Mucosa of stomach (tissue), 1 donor: Measurements from ENCODE around the gene LMO4.

Source experiments
- H3K27me3 ChIP-seq: one replicate; pipeline ENCODE4 v1.7.0; 2013; ENCODE audit warnings: mild to moderate bottlenecking, low read length; ENCODE audit not compliant: control insufficient read depth, insufficient read depth
- H3K36me3 ChIP-seq: one replicate; pipeline ENCODE4 v1.7.0; 2013; ENCODE audit warnings: low read length; ENCODE audit not compliant: control insufficient read depth, insufficient read depth
- H3K4me1 ChIP-seq: one replicate; pipeline ENCODE4 v1.7.0; 2013; ENCODE audit warnings: mild to moderate bottlenecking, low read length; ENCODE audit not compliant: control insufficient read depth, insufficient read depth
- H3K4me3 ChIP-seq: one replicate; pipeline ENCODE4 v1.7.0; 2013; ENCODE audit warnings: low read length
- H3K9ac ChIP-seq: one replicate; pipeline ENCODE4 v1.7.0; 2013; ENCODE audit warnings: mild to moderate bottlenecking, low read length, moderate library complexity
- H3K9me3 ChIP-seq: one replicate; pipeline ENCODE4 v1.7.0; 2013; ENCODE audit warnings: mild to moderate bottlenecking, low read length, moderate library complexity; ENCODE audit not compliant: control insufficient read depth
- donor health status: Pancreatic carcinoma.

The LMO4 gene

GRCh38 chr1:87330057-87330884, 1.6 kb downstream of the LMO4 start:
- Histone ChIP-seq H3K9ac (peak overlapping the region; percentile 90), H3K36me3 (no peaks in the 10 kb centered on the region), H3K9me3 (no peaks in the 10 kb centered on the region), H3K4me1 (peaks cover 25% of the 10 kb centered on the region), H3K27me3 (no peaks in the 10 kb centered on the region), H3K4me3 (peak overlapping the region; percentile 17)

- no peaks in the 10 kb centered on the region for H3K36me3 ChIP-seq
- no peaks in the 10 kb centered on the region for H3K27me3 ChIP-seq
- H3K9me3 ChIP-seq, result no peaks in the 10 kb centered on the region
- peaks cover 26% of the 10 kb centered on the region for H3K4me1 ChIP-seq
- peak overlapping the region; percentile 27 for H3K4me3 ChIP-seq
- peak overlapping the region; percentile 90 for H3K9ac ChIP-seq
Measured at GRCh38 chr1:87330885-87331364, 2.2 kb downstream of the LMO4 start.

DNA sequence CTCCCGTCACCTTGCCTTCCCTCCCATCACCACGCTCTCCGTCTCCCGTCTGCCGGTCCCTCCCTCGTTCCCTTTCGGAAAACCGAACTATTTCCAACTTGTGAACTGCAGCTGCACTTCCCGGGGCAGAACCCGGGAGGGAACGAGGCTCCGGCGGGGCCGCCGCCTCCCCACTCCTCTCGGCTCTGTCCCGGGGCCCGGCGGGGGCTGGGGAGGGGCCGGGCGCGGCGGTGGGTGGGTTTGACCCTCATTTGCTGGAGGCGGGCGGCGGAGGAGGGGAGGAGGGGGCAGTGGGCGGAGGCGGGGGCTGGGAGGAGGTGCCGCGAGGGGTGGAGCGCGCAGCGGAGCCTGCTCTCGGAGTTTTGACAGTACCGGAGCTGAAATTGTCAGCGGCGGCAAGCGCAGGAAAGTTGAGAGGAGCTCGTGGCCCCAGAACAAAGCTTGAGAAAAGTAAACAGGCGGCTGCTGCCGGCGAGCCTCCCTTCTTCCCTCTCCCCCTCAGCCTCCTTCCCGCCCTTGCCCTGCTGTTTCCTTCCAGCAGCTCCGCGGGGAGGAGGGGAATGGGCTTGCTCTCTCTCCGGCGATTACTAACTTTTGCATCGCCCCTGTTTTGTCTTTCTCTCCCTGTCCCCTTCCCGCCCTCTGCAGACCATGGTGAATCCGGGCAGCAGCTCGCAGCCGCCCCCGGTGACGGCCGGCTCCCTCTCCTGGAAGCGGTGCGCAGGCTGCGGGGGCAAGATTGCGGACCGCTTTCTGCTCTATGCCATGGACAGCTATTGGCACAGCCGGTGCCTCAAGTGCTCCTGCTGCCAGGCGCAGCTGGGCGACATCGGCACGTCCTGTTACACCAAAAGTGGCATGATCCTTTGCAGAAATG, 2.9 kb downstream of the LMO4 start:
- Histone ChIP-seq H3K27me3 (no peaks in the 10 kb centered on the region), H3K4me3 (peak overlapping the region; percentile 27), H3K36me3 (no peaks in the 10 kb centered on the region), H3K9ac (peak overlapping the region; percentile 76), H3K4me1 (peaks cover 29% of the 10 kb centered on the region), H3K9me3 (no peaks in the 10 kb centered on the region)

DNA sequence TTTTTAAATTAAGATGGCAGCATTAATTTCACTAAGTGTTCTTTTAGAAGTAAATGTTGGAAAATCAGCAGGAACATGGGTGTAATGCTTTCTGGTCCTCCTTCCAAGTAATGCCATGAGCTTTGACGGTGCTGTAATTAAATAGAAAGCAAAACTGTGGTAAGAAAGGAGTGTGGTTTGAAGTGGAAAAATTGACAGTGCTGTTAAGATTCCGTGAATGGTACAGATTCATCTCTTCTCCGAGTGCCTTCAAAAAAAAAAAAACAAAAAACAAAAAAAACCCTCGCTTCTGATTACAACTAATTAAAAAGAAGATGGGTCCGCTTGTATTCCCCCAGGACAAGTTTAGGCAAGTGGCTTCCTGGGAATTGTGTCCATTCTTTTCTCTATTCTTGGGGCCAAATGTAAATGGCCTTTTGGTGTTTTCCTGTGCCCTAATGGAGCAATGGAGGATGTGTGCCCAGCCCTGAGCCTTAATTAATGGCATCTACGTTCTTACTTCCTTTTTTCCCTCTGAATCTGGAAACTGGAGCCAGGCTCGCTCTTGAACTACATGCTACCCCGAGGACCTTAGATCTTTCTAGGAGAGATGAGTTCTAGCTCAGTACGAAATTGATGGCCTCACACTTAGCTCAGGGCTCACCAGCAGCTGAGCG, 5.1 kb downstream of the LMO4 start:
- no peaks in the 10 kb centered on the region for H3K36me3 ChIP-seq
- peak overlapping the region; percentile 71 for H3K4me3 ChIP-seq
- H3K9ac ChIP-seq, result peak overlapping the region; percentile 76
- no peaks in the 10 kb centered on the region for H3K27me3 ChIP-seq
- no peaks in the 10 kb centered on the region for H3K9me3 ChIP-seq
- H3K4me1 ChIP-seq, result peaks cover 34% of the 10 kb centered on the region

- Histone ChIP-seq H3K9ac (peak overlapping the region; percentile 76), H3K4me1 (peaks cover 34% of the 10 kb centered on the region)
Measured at GRCh38 chr1:87334351-87335174, 5.9 kb downstream of the LMO4 start.

GRCh38 chr1:87335175-87335884, 6.7 kb downstream of the LMO4 start:
- Histone ChIP-seq H3K4me1 (peaks cover 34% of the 10 kb centered on the region), H3K9me3 (no peaks in the 10 kb centered on the region), H3K9ac (peak overlapping the region; percentile 76), H3K36me3 (no peaks in the 10 kb centered on the region), H3K27me3 (no peaks in the 10 kb centered on the region), H3K4me3 (peak overlapping the region; percentile 71)

More at GRCh38 chr1:87334351-87335174, 5.9 kb downstream of the LMO4 start:
- Histone ChIP-seq H3K27me3 (no peaks in the 10 kb centered on the region), H3K9me3 (no peaks in the 10 kb centered on the region), H3K36me3 (no peaks in the 10 kb centered on the region), H3K4me3 (peak overlapping the region; percentile 71)

GRCh38 chr1:87336623-87337067, 8.0 kb downstream of the LMO4 start:
- Histone ChIP-seq H3K27me3 (no peaks in the 10 kb centered on the region), H3K4me3 (peak overlapping the region; percentile 42), H3K4me1 (peaks cover 34% of the 10 kb centered on the region), H3K9ac (peak overlapping the region; percentile 58), H3K9me3 (no peaks in the 10 kb centered on the region), H3K36me3 (no peaks in the 10 kb centered on the region)

DNA sequence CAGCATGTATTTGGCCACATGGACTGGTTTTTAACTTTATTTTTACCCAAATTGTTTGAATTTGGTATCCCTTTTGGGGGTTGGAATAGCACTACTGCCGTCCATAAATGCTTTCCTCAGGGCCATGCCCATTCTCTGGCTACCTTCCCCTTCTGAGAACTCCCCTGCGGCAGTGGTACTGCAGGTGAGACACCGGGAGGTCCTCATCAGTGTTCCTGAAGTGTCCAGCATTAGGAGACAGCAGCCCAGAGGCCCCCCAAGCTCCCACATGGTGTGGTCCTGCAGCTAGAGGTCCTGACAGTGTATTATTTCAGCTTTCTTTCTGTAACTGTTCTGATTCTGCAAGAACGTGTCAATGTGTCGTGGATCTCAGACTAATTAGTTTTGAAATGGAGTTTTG, 8.9 kb downstream of the LMO4 start:
- Histone ChIP-seq H3K36me3 (no peaks in the 10 kb centered on the region), H3K4me1 (peaks cover 30% of the 10 kb centered on the region), H3K27me3 (no peaks in the 10 kb centered on the region), H3K9me3 (no peaks in the 10 kb centered on the region), H3K4me3 (no peak overlapping the region), H3K9ac (no peak overlapping the region)

DNA sequence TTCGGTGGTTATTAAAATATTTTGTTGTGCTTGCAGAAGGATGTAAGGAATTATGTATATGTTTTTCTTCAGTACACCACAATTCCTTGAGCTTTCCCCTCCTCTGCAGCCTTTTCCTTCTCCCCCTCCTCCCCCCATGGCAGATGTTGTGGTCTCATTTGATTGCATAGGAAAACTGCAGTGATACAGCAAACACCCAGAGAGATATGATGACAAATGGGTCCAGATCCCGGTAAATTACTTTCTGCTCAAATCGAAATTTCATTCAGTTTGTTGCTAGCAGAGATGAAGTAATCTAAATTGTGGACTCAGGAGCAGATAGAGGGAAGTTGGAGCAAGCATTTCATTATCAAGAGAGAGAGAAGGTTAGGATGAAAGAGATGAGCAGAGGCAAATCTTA, 9.9 kb downstream of the LMO4 start:
- Histone ChIP-seq H3K4me1 (peaks cover 30% of the 10 kb centered on the region), H3K36me3 (no peaks in the 10 kb centered on the region), H3K9me3 (no peaks in the 10 kb centered on the region), H3K9ac (peak overlapping the region; percentile 5), H3K27me3 (no peaks in the 10 kb centered on the region), H3K4me3 (no peak overlapping the region)

GRCh38 chr1:87344231-87344630, 15.6 kb downstream of the LMO4 start:
- Histone ChIP-seq H3K36me3 (no peaks in the 10 kb centered on the region), H3K9me3 (no peaks in the 10 kb centered on the region), H3K4me1 (peaks cover 10% of the 10 kb centered on the region), H3K9ac (no peak overlapping the region), H3K27me3 (no peaks in the 10 kb centered on the region), H3K4me3 (no peak overlapping the region)
